Ascending aorta (tissue), 2 donors: Measurements from ENCODE around the gene F8. TPM values are rescaled to one million over a fixed set of nuclear protein-coding genes. Genes with fewer than 3 reads are reported as not detected.

Experiments
- DNase-seq, 2 donors: peaks; one replicate each; pipeline ENCODE4 v3.0.0-alpha.2; 2019; ENCODE audit warnings: low spot score in 2 of 2
- H3K27ac ChIP-seq, 2 donors: fragments of 200-600 bp; sonication (generic); one replicate each; pipeline ENCODE4 v1.5.1; 2016 to 2017; ENCODE audit warnings: mild to moderate bottlenecking in 1 of 2
- H3K27me3 ChIP-seq: fragments of 200-600 bp; sonication (generic); one replicate; pipeline ENCODE4 v1.5.1; 2017
- H3K36me3 ChIP-seq, 2 donors: fragments of 200-600 bp; sonication (generic); one replicate each; pipeline ENCODE4 v1.5.1; 2016
- H3K4me1 ChIP-seq, 2 donors: fragments of 200-600 bp; sonication (generic); one replicate each; pipeline ENCODE4 v1.5.1; 2016 to 2017; ENCODE audit warnings: mild to moderate bottlenecking in 1 of 2
- H3K4me3 ChIP-seq, 2 donors: fragments of 200-600 bp; sonication (generic); one replicate each; pipeline ENCODE4 v1.5.1; 2016 to 2017; ENCODE audit warnings: mild to moderate bottlenecking in 1 of 2
- H3K9me3 ChIP-seq, 2 donors: fragments of 200-600 bp; sonication (generic); one replicate each; pipeline ENCODE4 v1.5.1; 2016
- intact Hi-C: fragments of 100-400 bp; cut with DNase I; formaldehyde crosslinking; loops from one replicate; pipeline ENCODE4 v1.15.1; 2023
- total RNA-seq: library from RNA; depleted of rRNA; stranded (reverse); fragments of >200 nt; gene quantifications from one replicate; pipeline ENCODE4 v1.1.0, GENCODE V29; 2016
- TF ChIP-seq, protein P1 (sequence below), 3 experiments: fragments of 200-600 bp in 2 of 3; fragments of 450-650 bp in 1 of 3; sonication (generic) in 2 of 3; IDR thresholded peaks; one replicate each; pipeline ENCODE4 v1.5.1; 2016 to 2019; ENCODE audit warnings: antibody characterized with exemption in 3 of 3, mild to moderate bottlenecking in 1 of 3, moderate library complexity in 1 of 3

Gene F8
- total RNA-seq, 1 donor from 2014 or later, result 17.2 TPM

DNA sequence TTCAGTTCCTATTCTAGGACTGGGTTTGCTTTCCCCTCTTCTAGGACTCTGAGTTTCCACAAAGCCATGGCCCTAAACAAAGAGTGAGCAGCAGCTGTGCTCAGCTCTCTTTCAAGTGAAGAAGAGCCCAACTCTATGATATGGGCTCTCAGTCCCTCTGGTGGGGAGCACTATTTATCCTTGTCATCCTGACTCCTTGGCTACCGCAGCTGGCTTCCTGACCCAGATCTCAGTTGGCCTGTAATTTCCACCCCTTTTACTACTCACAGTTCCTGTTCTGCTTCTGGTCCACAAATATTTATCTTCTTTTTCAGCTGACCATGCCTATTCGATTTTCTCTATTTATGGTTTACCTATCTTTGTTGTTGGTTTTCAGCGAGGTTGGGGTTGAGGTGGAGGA lies 33.8 kb downstream of the F8 start:
- Histone ChIP-seq H3K36me3 (no peaks in the 10 kb centered on the region), H3K9me3 (no peaks in the 10 kb centered on the region), H3K4me1 (no peaks in the 10 kb centered on the region), H3K4me3 (no peak overlapping the region), H3K27me3 (no peaks in the 10 kb centered on the region), H3K27ac (no peak overlapping the region)
- intact Hi-C loops, result no loop called here
- TF ChIP-seq, protein P1, sequence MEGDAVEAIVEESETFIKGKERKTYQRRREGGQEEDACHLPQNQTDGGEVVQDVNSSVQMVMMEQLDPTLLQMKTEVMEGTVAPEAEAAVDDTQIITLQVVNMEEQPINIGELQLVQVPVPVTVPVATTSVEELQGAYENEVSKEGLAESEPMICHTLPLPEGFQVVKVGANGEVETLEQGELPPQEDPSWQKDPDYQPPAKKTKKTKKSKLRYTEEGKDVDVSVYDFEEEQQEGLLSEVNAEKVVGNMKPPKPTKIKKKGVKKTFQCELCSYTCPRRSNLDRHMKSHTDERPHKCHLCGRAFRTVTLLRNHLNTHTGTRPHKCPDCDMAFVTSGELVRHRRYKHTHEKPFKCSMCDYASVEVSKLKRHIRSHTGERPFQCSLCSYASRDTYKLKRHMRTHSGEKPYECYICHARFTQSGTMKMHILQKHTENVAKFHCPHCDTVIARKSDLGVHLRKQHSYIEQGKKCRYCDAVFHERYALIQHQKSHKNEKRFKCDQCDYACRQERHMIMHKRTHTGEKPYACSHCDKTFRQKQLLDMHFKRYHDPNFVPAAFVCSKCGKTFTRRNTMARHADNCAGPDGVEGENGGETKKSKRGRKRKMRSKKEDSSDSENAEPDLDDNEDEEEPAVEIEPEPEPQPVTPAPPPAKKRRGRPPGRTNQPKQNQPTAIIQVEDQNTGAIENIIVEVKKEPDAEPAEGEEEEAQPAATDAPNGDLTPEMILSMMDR (IDR thresholded peaks at IDR 0.05), result no peak
- DNase-seq, result no peak

DNA sequence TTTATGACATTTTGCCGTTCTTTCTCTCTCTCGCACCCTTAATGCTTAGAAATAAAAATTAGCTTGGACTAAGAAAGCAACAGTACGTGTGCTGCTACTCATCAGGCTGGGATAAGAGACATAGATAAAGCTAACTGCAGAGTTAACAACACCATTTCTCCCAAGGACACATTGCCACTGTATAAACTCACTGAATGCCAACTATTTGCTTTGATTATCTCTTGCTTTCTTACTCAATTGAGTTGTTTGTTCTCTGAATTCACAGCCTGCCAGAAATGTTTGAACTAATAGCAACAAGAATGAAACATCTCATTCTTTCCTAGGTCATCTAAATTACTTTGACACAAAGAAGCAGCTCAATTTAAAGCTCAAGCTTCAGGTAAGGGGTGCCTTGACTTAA lies 34.6 kb downstream of the F8 start:
- H3K4me3 ChIP-seq, result no peak overlapping the region
- H3K36me3 ChIP-seq, result no peaks in the 10 kb centered on the region
- no peaks in the 10 kb centered on the region for H3K27me3 ChIP-seq
- H3K4me1 ChIP-seq, result no peaks in the 10 kb centered on the region
- DNase-seq, result no peak
- no peaks in the 10 kb centered on the region for H3K9me3 ChIP-seq
- TF ChIP-seq, protein P1 (IDR thresholded peaks at IDR 0.05), result no peak
- intact Hi-C loops, result no loop called here
- no peak overlapping the region for H3K27ac ChIP-seq

DNA sequence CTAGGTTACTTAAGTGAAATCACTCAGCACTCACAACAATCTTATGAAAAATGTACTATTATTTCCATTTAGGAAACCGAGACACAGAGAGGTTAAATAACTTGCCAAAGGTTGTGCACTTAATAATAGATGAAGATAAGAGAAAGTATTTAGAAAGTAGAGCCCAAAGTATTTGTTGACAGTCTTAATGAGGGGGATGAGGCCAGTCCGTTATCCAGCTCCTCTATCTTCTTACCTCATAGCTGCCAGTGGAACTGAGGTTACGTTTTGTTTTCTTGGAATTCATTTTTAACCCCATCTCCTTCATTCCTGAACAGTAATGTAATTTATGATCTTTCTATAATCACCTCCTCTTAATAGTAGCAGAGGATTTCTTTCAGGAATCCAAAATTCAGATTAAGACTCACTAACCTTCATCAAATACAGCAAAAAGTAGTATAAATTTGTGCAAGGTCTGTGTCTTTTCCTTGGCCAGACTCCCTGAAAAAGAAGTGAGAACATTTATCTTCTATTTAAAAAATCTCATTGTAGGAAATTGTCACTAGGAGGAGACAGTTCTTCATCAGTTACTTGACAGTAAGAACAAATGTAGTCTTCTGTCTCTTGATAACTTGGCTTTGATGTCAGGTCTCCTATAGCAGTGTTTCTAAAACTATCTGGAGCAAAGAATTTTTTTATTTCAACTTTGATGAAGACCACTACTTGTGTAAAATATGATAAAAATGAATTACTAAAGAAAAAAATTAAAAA lies 35.5 kb downstream of the F8 start:
- intact Hi-C loops, result no loop called here
- Histone ChIP-seq H3K4me3 (no peak overlapping the region), H3K9me3 (no peaks in the 10 kb centered on the region), H3K27me3 (no peaks in the 10 kb centered on the region), H3K4me1 (no peaks in the 10 kb centered on the region), H3K36me3 (no peaks in the 10 kb centered on the region), H3K27ac (no peak overlapping the region)
- DNase-seq, result no peak
- TF ChIP-seq, protein P1 (IDR thresholded peaks at IDR 0.05), result no peak

DNA sequence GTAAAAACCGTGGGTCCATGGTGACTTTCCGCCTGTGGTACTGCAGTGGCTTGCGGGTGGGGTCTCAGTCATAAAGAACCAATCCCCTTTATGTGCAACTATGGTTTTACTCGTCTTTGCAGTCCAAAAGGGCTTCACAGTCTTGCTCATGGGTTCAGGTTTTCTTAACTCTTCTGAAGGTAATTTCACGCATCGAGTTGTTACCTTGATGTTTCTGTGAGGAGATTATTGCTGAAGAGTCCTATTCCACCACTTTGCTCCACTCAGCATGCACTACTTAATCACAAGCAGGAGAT lies 41.5 kb downstream of the F8 start:
- Histone ChIP-seq H3K4me1 (no peaks in the 10 kb centered on the region), H3K9me3 (no peaks in the 10 kb centered on the region), H3K27ac (no peak overlapping the region), H3K27me3 (no peaks in the 10 kb centered on the region), H3K36me3 (no peaks in the 10 kb centered on the region), H3K4me3 (peak overlapping the region; percentile 16 to 49)
- DNase-seq, result no peak
- TF ChIP-seq, protein P1 (IDR thresholded peaks at IDR 0.05), result no peak
- intact Hi-C loops, result loop anchor here (1.0 kb wide), 1 partner anchor 76 kb away; no protein-coding TSS in a partner anchor

DNA sequence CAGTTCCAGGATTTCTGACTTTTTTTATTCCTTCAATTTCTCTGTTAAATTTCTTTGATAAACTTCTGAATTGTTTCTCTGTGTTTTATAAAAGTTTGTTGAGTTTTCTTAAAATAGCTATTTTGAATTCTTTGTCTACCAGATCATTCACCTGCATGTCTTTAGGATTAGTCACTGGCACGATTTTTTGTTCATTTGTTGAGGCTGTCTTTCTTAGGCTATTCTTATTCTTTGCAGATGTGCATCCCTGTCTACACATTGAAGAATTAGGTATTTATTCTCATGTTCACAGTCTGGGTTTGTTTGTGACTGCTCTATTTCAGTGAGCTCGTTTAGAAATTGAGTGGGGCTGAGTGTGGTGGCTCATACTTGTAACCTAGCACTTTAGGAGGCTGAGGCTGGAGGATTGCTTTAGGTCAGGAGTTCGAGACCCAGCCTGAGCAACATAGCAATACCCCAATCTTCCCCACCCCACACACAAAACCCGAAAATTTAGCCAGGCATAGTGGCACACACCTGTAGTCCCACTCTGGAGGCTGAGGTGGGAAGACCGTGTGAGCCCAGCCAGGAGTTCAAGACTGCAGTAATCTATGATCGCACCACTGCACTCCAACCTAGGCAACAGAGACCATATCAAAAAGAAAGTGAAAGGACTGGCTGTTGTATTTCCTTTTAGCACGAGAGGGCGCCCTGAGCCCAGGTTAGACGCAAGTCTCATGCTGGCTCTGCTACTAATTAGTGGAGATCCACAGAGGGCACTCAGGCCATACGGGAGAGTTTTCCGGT lies 42.0 kb downstream of the F8 start:
- peak in 1 of 2 donors; percentile 81 for DNase-seq
- Histone ChIP-seq H3K4me3 (peak overlapping the region; percentile 16 to 49), H3K36me3 (no peaks in the 10 kb centered on the region), H3K27ac (no peak overlapping the region), H3K9me3 (no peaks in the 10 kb centered on the region), H3K27me3 (no peaks in the 10 kb centered on the region), H3K4me1 (no peaks in the 10 kb centered on the region)
- TF ChIP-seq, protein P1 (IDR thresholded peaks at IDR 0.05), result peak; percentile 49 to 72 (median 51)
- intact Hi-C loops, result loop anchor here (1.0 kb wide), 1 partner anchor 77 kb away; no protein-coding TSS in a partner anchor
